IMR-90 (cell line): ENCODE measurements around the gene TNRC6C. TPM values are rescaled to one million over a fixed set of nuclear protein-coding genes. Genes with fewer than 3 reads are reported as not detected.

Source experiments
- ATAC-seq: fragments of 200-7000 bp; cut with Tn5 transposase; 2 replicates; pipeline ENCODE4 v1.9.1; 2020; ENCODE audit warnings: low read depth, mild to moderate bottlenecking, moderate library complexity
- BruUV-seq: library from RNA; stranded (reverse); fragments of 400-500 nt; replicated peaks from 2 replicates; lab custom pipeline; 2021; lab: Mats Ljungman, UMichigan
- CTCF ChIA-PET: fragments of 300-600 bp; formaldehyde crosslinking; extraction: SDS; loops from one replicate; lab custom pipeline; 2021; ENCODE audit warnings: antibody characterized with exemption; lab: Yijun Ruan, JAX
- POLR2A ChIA-PET: fragments of 300-600 bp; sonication (Branson Sonifier 250); formaldehyde crosslinking; loops from one replicate; lab custom pipeline; 2022; ENCODE audit warnings: antibody characterized with exemption; ENCODE audit not compliant: unreplicated experiment; lab: Charles Lee
- DNase-seq: peaks from one replicate; pipeline ENCODE4 v3.0.0; 2013
- H2AFZ ChIP-seq: replicated peaks from 2 replicates; pipeline ENCODE3; 2013; ENCODE audit warnings: low read length, mild to moderate bottlenecking; ENCODE audit not compliant: poor library complexity
- H2AK5ac ChIP-seq: 2 replicates; pipeline ENCODE4 v1.6.1; 2013; ENCODE audit warnings: low read depth, low read length, inconsistent platforms
- H2AK9ac ChIP-seq: replicated peaks from 2 replicates; pipeline ENCODE3; 2013; ENCODE audit warnings: mild to moderate bottlenecking, low read depth, low read length, moderate library complexity; ENCODE audit not compliant: poor library complexity
- H2BK120ac ChIP-seq: 2 replicates; pipeline ENCODE4 v1.6.1; 2013; ENCODE audit warnings: low read depth, low read length, inconsistent platforms
- H2BK15ac ChIP-seq: 3 replicates; pipeline ENCODE4 v1.6.1; 2013; ENCODE audit warnings: low read depth, low read length, inconsistent platforms
- H2BK20ac ChIP-seq: 2 replicates; pipeline ENCODE4 v1.6.1; 2013; ENCODE audit warnings: low read depth, mild to moderate bottlenecking, inconsistent platforms, low read length, moderate library complexity
- H2BK5ac ChIP-seq: 2 replicates; pipeline ENCODE4 v1.6.1; 2013; ENCODE audit warnings: mild to moderate bottlenecking, low read depth, low read length, inconsistent platforms; ENCODE audit not compliant: poor library complexity, severe bottlenecking
- H3K14ac ChIP-seq: replicated peaks from 2 replicates; pipeline ENCODE4 v1.6.1; 2013; ENCODE audit warnings: low read depth, low read length, inconsistent platforms
- H3K18ac ChIP-seq: 2 replicates; pipeline ENCODE4 v1.6.1; 2013; ENCODE audit warnings: low read depth, low read length, control low read depth
- H3K23ac ChIP-seq: 2 replicates; pipeline ENCODE4 v1.6.1; 2013; ENCODE audit warnings: low read depth, low read length, inconsistent platforms
- H3K27ac ChIP-seq: 2 replicates; pipeline ENCODE4 v1.5.1; 2013; ENCODE audit warnings: mild to moderate bottlenecking, control low read depth, low read length; ENCODE audit not compliant: insufficient read depth
- H3K27me3 ChIP-seq: 2 replicates; pipeline ENCODE4 v1.6.1; 2013; ENCODE audit warnings: low read length; ENCODE audit not compliant: control insufficient read depth, insufficient read depth
- H3K36me3 ChIP-seq: 2 replicates; pipeline ENCODE4 v1.6.1; 2013; ENCODE audit warnings: low read length, mixed read lengths; ENCODE audit not compliant: control insufficient read depth, insufficient read depth
- H3K4ac ChIP-seq: 2 replicates; pipeline ENCODE4 v1.6.1; 2013; ENCODE audit warnings: low read depth, low read length, inconsistent platforms
- H3K4me1 ChIP-seq: 2 replicates; pipeline ENCODE4 v1.6.1; 2013; ENCODE audit warnings: low read length, mixed read lengths; ENCODE audit not compliant: control insufficient read depth, insufficient read depth
- H3K4me2 ChIP-seq: 2 replicates; pipeline ENCODE4 v1.6.1; 2013; ENCODE audit warnings: low read depth, mild to moderate bottlenecking, control low read depth, low read length, moderate library complexity
- H3K4me3 ChIP-seq: 2 replicates; pipeline ENCODE4 v1.5.1; 2013; ENCODE audit warnings: low read depth, mild to moderate bottlenecking, control low read depth, low read length, moderate library complexity; ENCODE audit not compliant: insufficient read depth
- H3K56ac ChIP-seq: 2 replicates; pipeline ENCODE4 v1.6.1; 2013; ENCODE audit warnings: low read length, inconsistent platforms; ENCODE audit not compliant: insufficient read depth; ENCODE audit errors: extremely low read depth
- H3K79me1 ChIP-seq, 2 experiments: 2 replicates each; pipeline ENCODE4 v1.6.1; 2013; ENCODE audit warnings: low read length in 2 of 2, inconsistent platforms in 1 of 2, low read depth in 1 of 2
- H3K9ac ChIP-seq: 2 replicates; pipeline ENCODE4 v1.6.1; 2013; ENCODE audit warnings: low read depth, low read length, control low read depth
- H3K9me1 ChIP-seq: 2 replicates; pipeline ENCODE4 v1.6.1; 2013; ENCODE audit warnings: low read length, inconsistent platforms; ENCODE audit not compliant: insufficient read depth
- H3K9me3 ChIP-seq: 2 replicates; pipeline ENCODE4 v1.6.1; 2013; ENCODE audit warnings: low read length; ENCODE audit not compliant: control insufficient read depth, insufficient read depth
- H4K20me1 ChIP-seq: 2 replicates; pipeline ENCODE4 v1.6.1; 2013; ENCODE audit warnings: low read length, inconsistent platforms; ENCODE audit not compliant: insufficient read depth
- H4K5ac ChIP-seq: 2 replicates; pipeline ENCODE4 v1.6.1; 2013; ENCODE audit warnings: mild to moderate bottlenecking, low read depth, low read length, control low read depth
- H4K8ac ChIP-seq, 2 experiments: 2 replicates each; pipeline ENCODE4 v1.6.1; 2013; ENCODE audit warnings: low read depth in 2 of 2, low read length in 2 of 2, control low read depth in 1 of 2, inconsistent platforms in 1 of 2
- H4K91ac ChIP-seq: 2 replicates; pipeline ENCODE4 v1.6.1; 2013; ENCODE audit warnings: low read depth, low read length, inconsistent platforms; ENCODE audit not compliant: insufficient read depth
- BHLHE40 ChIP-seq: fragments of 150-350 bp; IDR thresholded peaks from 2 replicates; pipeline ENCODE4 v1.6.1; 2016; ENCODE audit warnings: mild to moderate bottlenecking, low read depth, low read length
- CEBPB ChIP-seq: IDR thresholded peaks from 2 replicates; pipeline ENCODE4 v1.6.1; 2012; ENCODE audit warnings: low read depth, low read length, improper control_type of control experiment
- CHD1 ChIP-seq: IDR thresholded peaks from 2 replicates; pipeline ENCODE4 v1.6.1; 2012; ENCODE audit warnings: low read depth, low read length, improper control_type of control experiment
- CTCF ChIP-seq: conservative IDR thresholded peaks from 2 replicates; pipeline ENCODE4 v1.5.1; 2012; ENCODE audit warnings: mild to moderate bottlenecking, low read depth, low read length, improper control_type of control experiment
- FOS ChIP-seq: fragments of 150-350 bp; IDR thresholded peaks from 2 replicates; pipeline ENCODE4 v1.6.1; 2016; ENCODE audit warnings: low read depth, low read length
- MAFK ChIP-seq: IDR thresholded peaks from 2 replicates; pipeline ENCODE4 v1.6.1; 2012; ENCODE audit warnings: low read depth, low read length, improper control_type of control experiment
- MAZ ChIP-seq: IDR thresholded peaks from 2 replicates; pipeline ENCODE4 v1.6.1; 2012; ENCODE audit warnings: low read depth, mild to moderate bottlenecking, low read length, improper control_type of control experiment, moderate library complexity, borderline replicate concordance
- NFE2L2 ChIP-seq: fragments of 150-350 bp; IDR thresholded peaks from 2 replicates; pipeline ENCODE4 v1.6.1; 2016; ENCODE audit warnings: low read depth, mild to moderate bottlenecking, low read length
- USF2 ChIP-seq: fragments of 150-350 bp; IDR thresholded peaks from 2 replicates; pipeline ENCODE4 v1.6.1; 2017; ENCODE audit warnings: mild to moderate bottlenecking, antibody characterized with exemption, low read length, low read depth
- WGBS, 2 experiments: methylation state at CpG; one replicate each; pipeline versions ENCODE4 v1.1.5 to v1.1.7; 2013; ENCODE audit warnings: missing lambda C conversion rate in 2 of 2; ENCODE audit not compliant: insufficient read length in 1 of 2; ENCODE audit errors: extremely low coverage in 2 of 2; 5-methylcytosine and 5-hydroxymethylcytosine counted together
- dilution Hi-C: fragments of 300-500 bp; cut with HindIII; formaldehyde crosslinking; loops from one replicate; pipeline ENCODE4 v1.14.3; 2018; ENCODE audit warnings: low sequenced_read_pairs; ENCODE audit not compliant: unreplicated experiment
- in situ Hi-C: fragments of 300-500 bp; cut with MboI; formaldehyde crosslinking; loops from 3 replicates; pipeline ENCODE4 v1.14.3; 2019; ENCODE audit warnings: low sequenced_read_pairs, inconsistent platforms, mixed read lengths
- intact Hi-C: fragments of 100-400 bp; cut with micrococcal nuclease; formaldehyde crosslinking; loops from 2 replicates; pipeline ENCODE4 v1.10.0; 2022
- polyA plus RNA-seq, 3 experiments: library from polyadenylated mRNA; depleted of rRNA; stranded (reverse); fragments of >200 nt; gene quantifications; 2 replicates each; pipeline ENCODE4 v1.2.3, GENCODE V29; 2012; ENCODE audit warnings: low replicate concordance in 1 of 3
- total RNA-seq: library from RNA; depleted of rRNA; stranded (reverse); fragments of >200 nt; gene quantifications from 2 replicates; pipeline ENCODE4 v1.2.3, GENCODE V29; 2012

TNRC6C gene
- total and polyA plus RNA-seq, 2 of the 4 experiments (the other 2 are of a cell fraction): 1.6 to 2.7 TPM

- no peak overlapping the region for H4K5ac ChIP-seq
- H2BK15ac ChIP-seq: no peak overlapping the region
- no peak overlapping the region for H3K14ac ChIP-seq
- POLR2A ChIA-PET: no interaction called here
- ATAC-seq (no peak), DNase-seq (no peak)
- CTCF ChIA-PET: no interaction called here
- no peaks in the 10 kb centered on the region for H3K27me3 ChIP-seq
- in situ Hi-C loops: no loop called here
- no peak overlapping the region for H3K23ac ChIP-seq
- no peak overlapping the region for H3K4me2 ChIP-seq
- peaks cover 24% of the 10 kb centered on the region; the same call in 1 of the 2 replicates for H4K20me1 ChIP-seq
- peaks cover 2% of the 10 kb centered on the region; the same call in 1 of the 2 replicates for H3K9me1 ChIP-seq
- BruUV-seq: no TSS peak
- H3K9ac ChIP-seq: no peak overlapping the region
- no peak overlapping the region for H4K91ac ChIP-seq
- no peaks in the 10 kb centered on the region for H3K9me3 ChIP-seq
- no peak overlapping the region for H2BK20ac ChIP-seq
- H3K4ac ChIP-seq: no peak overlapping the region
- dilution Hi-C loops: no loop called here
- no peak overlapping the region for H2AK9ac ChIP-seq
- 100% methylated on average over 2 of the region's 3 CpGs; no CpG with 5 or more reads in 1 of the 2 experiments for WGBS, 2 experiments
- TF ChIP-seq BHLHE40: no peak
- no peak for TF ChIP-seq USF2
- no peak for TF ChIP-seq CHD1
- TF ChIP-seq MAFK: no peak
- TF ChIP-seq CTCF: no peak
- TF ChIP-seq CEBPB: no peak
- no peak for TF ChIP-seq MAZ
- TF ChIP-seq NFE2L2: no peak
- no peak for TF ChIP-seq FOS
- H3K27ac ChIP-seq: no peak overlapping the region
- no peak overlapping the region for H3K18ac ChIP-seq
- H2AK5ac ChIP-seq: no peak overlapping the region
- no peak overlapping the region for H2AFZ ChIP-seq
- H2BK5ac ChIP-seq: no peak overlapping the region
- H3K36me3 ChIP-seq: no peaks in the 10 kb centered on the region
- no peaks in the 10 kb centered on the region for H3K4me1 ChIP-seq
- H3K4me3 ChIP-seq: no peak overlapping the region
- no peak overlapping the region for H3K56ac ChIP-seq
- H2BK120ac ChIP-seq: no peak overlapping the region
- intact Hi-C loops: no loop called here
- peaks cover 19 to 35% of the 10 kb centered on the region in 2 experiments for H3K79me1 ChIP-seq
- H4K8ac ChIP-seq: no peak overlapping the region
Observed at GRCh38 chr17:77968788-77969187, 10.3 kb downstream of the TNRC6C start.
